Activated CD4-positive, alpha-beta T cell treated with anti-CD3 and anti-CD28 coated beads, Interleukin-2, Interleukin-6, amounts not matched to agents 100 ng/mL and 50 ng/mL, durations not matched to agents 16 hours and 8 hours (primary cell): ENCODE data around the gene KIF26A.

ENCODE experiments used
- DNase-seq: peaks from one replicate; pipeline ENCODE4 v3.0.0-alpha.2; 2020

Gene KIF26A

DNA sequence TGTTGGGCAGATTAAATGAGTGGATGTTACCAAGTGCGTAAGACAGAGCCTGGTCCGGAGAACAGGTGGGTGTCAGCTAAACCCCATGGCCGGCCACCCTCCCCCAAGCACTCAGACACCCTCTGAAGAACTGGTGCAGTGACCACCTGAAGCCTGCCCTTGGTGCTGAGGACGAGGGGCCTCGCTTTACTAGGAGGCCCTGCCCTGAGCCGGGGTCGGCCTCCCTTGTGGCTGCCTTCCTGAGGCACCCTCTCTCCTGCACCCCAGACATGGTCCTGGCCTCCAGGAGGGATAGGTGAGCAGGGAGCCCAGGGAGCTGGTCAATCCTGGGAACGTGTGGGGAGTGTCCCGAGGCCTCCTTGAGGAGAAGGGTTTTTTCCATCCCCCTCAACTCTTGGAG lies 4.9 kb upstream of the KIF26A start:
- DNase-seq = no peak

DNA sequence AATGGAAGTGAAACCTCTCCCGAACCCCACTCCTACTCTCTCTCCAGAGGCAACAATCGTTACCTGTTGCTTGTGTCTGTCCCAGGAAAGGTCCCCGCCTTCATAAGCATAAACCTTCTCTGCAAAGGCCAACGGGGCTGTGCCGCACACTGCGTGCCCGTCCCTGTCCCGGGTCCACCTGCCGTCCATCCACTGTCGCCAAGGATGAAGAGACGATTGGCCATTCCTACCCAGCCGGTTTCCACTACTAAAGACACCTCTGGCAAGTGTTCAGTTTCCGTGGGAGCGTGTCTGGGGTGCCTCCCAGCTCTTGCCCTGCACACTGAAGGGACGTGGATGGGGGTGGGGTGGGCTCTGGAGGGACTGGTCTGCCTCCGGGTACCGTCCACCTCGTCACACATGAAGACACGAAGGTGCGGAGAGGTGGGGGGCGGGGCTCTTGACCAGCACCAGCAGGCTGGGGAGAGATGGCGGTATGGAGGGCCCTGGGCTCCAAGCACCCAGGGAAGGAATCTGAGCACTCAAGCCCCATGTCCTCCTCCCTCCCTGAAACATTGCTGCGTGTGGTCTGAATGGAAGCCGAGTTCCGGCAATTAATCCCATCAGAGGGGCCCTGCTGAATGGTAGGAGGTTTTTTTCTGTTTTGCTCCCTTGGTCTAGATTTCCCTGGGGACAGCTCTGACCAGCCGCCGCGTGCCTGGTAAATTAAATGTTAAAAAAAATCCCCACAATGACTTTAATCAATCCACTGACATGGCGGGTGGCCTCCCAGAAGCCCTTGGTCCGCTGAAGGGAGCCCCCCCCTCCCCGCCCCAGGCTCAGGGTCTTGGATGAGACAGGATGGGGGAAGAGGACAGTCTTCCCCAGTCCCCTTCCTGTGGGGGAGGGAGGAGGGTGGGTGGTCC lies 4.1 kb upstream of the KIF26A start:
- no peak for DNase-seq

DNA sequence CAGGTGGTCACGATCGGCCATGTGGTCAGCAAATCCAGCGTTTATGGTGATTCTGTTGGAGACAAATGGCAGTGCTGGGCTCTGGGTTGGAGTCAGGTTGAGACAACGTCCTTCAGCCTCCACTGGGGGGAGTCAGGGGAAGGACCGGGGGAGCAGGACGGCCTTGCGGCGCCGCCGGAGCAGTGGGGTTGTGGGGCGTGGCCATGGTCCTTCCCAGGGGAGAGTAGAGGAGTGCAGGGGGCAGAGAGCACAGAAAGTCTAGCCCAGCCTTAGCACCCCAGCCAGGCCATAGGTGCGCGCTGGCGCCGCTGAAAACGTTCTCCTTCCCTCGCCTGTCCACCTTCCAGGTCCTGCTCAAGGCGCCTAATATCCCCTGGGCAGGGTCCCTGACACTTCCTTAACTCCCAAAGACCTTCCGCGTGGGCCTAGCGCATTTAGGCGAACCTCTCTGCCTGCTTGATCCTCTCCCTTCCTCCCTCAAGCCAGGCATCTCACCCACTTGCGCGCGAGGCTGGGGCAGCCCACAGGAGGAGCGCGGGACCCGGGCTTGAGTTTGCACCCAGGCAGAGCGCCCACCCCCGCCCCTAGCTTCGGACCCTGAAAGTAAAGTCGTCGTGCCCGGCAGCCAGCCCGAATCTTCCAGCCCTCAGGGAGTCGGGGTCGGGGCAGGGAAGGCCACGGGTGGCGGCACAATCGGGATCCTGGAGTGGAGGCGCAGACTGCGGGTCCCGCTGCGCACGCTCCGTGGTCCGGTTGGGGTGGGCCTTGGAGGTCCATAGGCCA lies 3.1 kb upstream of the KIF26A start:
- peak; percentile 25 for DNase-seq

DNA sequence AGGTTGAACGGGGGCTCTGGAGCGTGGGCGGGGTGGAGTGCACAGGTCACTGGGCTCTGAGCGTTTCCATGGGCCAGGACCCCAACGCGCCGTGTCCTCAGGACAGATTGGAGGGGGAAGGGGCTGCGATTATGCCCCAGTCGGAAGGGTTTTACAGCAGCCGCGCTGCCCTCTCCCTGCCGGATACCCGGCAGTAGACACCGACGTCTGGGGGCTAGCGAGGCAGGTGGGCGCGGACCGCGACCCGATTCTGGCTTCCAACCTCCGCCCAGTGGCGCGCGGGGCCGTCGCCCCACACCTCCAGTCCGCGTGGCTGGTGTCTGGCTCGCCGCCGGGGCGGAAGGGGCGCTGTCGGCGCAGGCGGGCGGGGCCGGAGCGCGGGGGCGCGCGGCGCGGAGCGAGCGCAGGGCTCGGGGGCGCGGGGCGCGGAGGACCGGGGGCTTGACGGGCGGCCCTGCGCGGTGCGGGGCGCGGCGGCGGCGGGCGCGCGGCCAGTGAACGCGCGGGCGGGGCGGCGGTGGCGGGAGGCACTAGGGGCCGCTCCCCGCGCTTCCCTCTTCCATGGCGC lies 2.4 kb upstream of the KIF26A start:
- no peak for DNase-seq

DNA sequence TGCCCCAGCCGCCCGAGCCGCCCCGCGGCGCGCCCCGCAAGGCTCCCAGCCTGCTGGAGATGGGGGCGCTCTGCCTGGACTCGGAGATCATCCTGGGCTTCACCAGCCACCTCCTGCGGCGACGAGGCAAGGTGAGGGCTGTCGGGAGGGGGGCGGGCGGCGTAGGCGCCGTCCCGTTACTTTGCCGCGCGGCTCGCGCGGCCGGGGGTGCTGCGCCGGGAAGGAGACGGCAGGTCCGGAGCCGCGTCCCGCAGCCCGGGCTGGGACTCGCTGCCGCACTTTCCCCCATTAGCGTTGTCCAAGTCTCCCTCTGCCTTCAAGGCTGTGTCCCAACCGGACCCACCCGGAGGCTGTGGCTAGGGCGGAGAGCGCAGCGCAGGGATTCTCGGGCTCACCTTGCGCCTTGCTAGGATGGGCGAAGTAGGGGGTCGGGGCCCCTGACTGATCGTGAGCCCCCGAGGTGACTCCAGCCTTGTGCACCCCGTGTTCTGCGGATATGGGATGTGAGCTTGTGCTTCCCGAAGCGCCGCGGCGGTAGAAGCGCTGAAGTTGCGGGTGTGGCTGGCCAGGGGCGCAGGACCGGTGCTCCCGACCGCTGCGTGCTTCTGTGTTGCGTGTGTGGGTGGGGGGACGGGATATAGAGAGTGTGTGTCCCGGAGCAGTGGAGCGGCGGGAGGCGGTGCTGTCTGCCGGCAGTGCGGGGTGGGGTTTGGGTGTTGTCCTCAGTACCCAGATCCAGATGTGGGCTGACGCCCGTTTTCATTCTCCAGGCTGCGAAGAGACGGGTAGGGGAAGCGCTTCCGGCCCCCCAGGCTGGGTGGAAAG lies 1.7 kb upstream of the KIF26A start:
- DNase-seq = no peak

DNA sequence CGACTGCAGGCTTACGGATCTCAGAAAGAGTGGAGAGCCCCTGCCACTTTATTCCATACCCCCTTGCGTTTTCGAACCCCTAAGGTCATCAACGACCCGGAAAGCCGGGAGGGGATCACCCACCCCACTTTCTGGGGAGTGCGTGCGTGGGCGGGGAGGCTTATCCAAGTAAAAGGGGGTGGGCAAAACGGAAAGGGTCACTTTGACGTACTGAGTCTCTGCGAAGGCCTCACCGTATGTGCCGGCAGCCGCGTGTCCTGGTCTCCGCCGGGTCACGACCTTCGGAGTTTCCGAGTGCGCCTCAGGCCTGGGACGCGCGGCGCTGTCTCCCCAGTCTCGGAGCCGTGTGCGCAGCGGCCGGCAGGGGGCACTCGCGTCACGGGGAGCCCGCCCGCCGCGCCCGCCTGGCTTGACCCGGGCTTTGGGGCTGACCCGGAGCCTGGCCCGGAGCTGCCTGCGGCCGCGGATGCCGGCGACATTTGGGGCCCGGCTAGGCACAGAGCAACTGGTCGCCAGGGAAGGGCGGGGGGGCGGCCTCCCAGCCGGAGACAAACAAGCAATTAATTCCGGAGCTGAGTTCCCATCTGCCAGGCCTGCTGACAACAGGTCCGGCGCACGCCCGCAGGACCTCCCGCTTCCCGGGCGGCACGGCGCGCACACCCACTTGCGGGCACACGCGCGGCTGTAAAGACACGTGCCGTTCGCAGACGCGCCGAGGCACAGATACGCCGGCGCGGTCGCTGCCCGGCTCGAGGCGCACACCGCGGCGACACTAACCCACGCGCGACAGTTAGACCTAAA lies 890 bp upstream of the KIF26A start:
- DNase-seq = peak; percentile 77

DNA sequence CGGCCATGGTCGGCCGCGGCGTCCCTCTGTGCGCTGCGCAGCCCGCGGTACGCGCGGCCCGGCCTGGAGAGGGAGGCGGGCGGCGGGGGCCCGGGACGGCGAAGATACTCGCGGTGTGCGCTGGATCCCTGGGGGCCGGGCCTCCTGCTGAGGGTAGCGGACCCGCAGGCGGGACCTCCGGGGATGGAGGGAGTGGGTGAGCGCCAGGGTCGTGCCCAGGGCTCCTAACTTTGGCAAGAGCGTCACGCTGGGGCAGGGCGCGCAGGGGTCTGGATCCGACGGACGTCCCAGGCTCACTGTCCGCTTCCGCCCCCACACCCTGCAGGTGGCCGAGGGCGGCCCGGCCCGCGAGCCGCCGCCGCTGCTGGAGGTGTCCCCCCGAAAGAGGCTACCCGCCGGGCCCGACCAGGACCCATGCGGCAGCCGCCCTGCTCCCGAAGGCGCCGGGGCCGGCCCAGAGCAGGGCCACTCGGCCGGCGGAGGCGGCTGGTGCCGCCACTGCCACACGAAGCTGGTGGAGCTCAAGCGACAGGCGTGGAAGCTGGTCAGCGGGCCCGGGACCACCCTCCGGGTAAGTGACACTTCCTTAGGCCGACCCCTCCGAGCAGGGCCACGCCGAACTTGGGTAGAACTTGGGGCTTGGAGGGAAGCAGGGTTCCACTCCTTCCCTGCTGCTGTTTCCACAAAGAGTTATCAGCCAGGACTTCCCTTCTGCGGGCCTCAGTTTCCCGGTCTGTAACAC lies 502 bp downstream of the KIF26A start:
- DNase-seq = no peak

DNA sequence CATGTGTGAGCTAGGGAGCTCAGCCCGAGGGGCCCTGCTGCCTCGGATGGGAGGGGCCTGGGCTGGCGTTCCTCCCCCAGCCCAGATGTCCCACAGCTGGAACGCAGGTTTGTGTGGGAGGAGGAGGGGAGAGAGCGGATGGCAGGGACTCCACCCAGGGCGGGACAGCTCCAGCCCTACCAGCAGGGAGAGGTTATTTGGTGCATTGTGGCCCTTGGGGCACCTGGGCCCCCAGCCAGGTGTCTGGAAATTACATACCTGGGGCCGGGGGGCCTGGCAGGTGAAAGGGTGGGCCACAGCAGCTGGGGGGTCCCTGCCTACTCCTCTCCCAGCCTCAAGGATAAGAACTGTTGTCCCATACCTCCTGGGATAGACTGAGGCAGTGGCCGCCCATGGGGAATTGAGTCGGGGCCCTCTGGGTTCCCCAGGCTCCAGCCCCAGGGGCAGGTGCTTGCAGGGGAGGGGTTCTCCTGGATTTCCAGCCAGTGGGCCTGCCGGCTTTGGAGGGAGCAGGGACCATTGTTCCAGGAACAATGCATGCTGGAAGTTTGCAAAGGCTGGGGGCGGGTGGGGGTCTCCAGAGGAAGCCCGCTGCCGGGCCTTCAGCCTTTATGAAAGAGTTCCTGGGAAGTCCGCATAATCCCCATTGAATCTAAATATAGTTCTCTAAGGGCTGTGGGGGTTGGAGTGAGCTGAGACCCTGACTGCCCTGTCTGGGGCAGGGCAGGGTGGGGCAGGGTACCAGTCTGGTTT lies 1.2 kb downstream of the KIF26A start:
- DNase-seq = no peak

DNA sequence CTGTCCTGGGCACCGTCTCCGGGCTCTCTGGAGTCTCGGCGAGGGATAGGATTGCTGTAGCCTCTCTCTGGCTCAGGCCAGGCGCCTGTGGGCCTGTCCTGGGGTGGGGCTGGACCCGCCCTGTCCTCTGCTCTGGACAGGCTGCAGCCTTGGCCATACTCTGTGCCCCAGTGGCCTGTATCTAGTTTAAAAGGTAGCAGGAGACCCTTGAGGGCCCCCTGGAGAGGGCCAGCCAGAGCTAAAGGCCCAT lies 1.8 kb downstream of the KIF26A start:
- no peak for DNase-seq

DNA sequence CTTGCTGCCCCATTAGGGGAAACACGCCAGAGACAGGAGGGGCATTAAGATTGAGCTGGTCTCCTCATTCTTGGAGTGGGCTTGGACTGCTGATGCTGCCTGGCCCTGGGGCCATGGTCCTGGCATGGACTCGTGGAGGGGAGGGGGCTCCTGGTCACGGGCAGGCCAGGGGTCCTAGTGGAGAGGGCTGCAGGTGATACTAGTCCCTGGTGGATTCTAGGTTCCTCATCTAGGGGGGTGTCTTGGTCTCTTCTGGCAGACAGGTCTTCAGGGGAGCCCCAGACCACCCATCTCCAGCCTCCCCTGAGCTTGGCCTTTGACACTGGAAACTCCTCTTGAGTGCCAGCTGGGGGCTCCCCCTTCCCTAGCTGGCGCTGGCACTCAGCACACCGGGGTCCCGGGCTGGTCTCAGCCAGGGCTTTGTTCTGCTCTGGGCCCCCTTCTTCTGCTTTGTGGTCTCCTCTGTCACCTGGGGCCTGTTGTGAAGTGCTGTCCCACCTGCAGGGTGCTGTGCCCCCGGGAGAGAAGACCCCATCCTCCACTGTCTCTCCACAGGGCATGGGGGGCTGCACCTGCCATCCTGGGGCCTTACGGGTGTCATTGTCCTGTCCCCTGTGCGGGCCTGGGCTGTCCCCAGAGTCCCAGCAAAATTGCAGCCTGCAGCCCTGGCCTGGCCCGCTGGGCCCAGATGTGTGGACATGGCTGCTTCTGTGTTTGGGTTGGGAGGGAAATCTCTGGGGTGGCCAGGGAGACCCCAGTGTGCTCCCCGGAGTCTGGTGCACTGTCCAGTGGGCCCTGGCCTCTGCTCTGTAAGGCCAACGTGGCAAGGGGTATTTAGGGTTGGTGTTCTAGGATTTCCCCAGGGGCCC lies 2.3 kb downstream of the KIF26A start:
- DNase-seq = no peak

DNA sequence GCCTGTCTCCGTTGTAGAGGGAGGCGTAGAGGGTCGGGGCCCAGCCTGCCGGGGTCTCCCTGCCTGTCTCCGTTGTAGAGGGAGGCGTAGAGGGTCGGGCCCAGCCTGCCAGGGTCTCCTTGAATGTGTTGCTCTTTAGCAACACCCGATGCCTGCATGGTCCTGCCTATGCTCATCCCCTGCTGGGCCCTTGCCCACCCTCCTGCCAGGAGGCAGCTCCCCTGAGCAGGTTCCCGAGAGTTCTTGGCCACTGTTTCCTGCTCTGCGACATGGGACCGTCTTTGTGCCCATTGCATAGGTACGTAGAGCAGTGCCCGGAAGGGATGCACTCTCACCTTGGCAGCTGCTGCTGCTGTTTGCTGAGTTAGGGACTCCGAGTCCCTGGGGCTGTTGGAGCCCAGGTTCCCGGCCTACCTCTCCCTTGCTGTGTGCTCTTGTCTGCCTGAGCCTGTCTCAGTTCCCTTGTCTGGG lies 3.3 kb downstream of the KIF26A start:
- DNase-seq = no peak

DNA sequence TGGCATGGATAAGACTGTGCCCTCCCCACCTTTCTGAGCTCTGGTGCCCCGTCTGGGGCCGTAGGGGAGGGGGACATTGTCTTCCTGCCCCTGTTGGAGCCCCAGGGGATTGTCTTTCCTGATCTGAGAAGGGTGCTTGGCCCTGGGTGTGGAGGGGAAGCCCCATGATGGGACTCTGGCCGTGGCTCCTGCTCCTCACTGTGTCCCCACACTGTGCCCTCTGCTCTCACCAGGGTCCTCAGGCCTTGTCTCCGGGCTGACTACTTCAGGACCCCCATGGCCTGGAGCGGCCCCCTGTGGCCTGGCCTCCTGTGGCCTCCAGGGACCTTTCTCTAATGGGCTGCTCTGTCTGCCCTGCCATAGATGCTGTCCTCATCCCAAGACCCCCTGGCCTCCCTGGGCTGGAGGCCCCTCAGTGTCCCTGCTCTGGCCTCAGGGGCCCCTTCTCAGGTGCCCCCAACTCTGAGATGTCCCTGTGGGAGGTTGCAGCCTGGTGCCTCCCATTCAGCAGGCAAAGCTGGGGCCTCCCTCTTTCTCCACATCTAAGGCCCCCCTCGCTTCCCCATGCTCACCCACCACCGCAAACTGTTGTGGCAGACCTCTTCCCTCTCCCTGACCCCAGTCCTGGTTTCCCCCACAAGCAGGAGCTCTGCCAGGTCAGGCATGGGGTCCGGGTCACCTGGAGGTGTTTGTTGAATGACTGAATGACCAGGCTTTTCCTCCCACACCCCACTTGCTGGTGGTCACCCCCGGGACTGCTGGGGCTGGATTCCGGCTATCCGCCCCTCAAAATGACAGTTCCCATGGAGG lies 4.0 kb downstream of the KIF26A start:
- no peak for DNase-seq

DNA sequence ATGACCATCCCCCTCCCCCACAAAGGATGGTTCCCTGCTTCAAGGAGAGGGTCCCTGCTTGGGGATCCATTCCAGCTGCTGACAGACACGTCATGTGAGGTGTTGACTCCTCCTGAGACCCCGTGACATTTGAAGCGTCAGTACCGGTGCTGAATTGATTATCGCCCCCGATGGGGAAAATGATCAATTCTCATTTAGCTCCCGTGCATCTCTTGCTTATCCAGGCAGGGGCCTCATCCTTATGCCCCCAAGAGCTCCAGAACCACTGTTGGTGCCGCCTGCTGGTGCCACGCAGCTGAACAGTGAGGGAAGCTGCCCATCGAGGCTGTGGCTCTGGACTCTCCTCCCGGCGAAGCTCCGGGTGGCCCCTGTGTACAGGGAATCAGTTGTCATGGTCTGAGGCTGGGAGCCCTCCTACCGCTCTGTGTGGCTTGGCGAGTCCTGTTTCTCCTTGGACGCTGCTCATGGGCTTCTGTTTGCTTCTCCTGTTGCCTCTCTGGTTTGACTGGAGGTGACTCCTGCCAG lies 4.6 kb downstream of the KIF26A start:
- DNase-seq = no peak

DNA sequence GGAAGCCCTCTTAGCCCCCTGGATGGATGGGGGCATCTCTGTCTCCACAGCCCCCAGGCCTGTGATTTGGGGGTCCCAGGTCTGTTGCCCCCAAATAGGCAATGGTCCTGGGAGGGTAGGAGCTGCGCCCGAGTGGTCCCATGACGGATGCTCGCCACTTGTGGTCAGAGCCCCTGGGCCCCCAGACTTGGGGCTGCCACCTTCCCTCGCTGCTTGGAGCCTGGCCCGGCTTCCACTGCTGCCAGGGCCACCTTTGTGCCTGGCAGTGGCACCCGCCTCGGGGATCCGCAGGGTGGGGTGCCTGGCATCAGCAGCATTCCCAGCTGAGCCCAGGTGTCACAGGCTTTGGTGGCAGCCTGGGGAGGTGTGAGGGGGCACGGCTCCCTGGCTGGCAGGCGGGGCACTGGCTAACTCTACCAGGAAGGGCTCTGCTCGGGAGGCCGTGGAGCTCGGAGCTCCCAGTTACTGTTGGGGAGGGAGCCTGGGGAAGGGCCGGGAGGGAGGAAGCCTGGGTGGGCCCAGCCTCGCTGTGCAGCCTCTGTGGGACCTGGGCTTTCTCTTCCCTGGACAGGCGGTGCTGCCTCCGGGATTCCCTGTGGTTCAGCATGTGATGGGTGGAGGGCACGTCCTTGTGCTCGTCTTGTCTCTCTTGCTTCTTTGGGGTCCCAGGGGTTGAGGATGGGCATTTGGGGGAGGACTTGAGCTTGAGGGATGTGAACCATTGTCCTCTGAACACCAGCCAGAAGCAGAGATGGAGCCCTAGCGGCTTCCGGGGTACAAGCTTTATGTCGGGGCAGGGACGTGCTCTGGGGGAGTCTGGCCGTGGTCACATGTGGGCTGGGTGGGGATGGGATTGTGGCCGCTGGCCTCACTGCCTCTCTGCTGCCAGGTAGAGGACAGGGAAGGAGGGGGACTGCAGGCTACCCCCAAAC lies 5.4 kb downstream of the KIF26A start:
- no peak for DNase-seq

DNA sequence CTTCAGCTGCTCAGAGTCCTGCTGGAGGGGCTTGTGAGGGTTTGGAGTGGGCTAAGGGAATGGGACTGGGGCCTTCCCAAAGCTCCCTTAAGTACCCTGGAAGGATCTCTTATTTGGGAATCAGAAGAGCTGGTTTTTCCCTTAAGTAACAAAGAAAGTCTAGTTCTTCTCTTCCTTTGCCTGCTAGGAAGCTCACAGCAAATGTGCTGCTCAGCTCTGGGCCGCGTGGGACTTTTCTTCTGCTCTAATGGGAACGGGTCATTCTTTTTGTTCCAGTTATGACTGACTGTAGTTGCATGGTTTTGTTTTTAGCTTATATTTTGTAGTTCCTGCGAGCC lies 6.0 kb downstream of the KIF26A start:
- no peak for DNase-seq

DNA sequence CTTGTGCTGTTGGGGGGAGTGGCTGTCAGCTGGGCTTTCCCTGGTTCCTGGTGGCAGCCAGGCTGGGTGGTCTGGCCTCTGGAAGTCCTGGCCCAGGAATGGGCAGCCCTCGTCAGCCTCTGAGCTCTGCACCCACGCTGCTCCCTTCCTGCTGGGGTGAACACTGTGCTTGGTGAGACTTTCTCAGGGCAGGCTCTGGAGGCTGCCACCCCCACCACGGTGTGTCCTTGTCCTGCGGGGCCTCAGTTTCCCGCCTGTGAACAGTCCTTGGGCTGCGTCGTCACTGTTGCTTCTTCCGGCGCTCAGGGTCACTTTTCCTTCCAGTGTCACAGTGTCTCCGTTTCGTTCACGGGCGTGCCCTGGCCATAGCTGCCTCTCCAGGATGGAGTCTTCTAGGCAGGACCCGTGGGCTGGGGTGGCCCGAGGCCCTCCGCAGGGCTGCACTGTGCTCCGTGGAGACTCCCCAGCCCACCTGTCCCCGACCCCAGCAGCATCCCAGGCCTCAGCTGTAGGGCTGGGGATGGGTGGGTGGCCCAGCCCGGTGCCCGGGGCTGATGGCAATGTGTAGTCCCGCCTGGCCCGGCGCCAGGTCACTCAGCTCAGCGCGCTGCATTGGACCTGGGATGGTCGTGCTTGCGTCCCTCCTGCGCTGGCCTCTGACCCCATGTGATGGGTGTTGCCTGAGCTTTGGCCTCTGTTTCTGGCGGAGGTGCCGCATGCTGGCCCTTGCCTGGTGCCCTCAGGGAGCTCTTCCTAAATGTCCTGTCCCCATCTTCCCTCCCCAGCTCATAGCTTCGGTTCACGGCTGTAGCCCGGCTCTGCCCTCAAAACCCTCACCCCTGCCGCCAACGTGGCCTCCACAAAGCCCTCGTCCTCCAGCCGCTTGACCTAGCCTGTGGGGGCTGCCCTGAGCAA lies 6.8 kb downstream of the KIF26A start:
- no peak for DNase-seq
